ENCODE measurements around the gene TNFRSF13B. TPM values are rescaled to one million over a fixed set of nuclear protein-coding genes. Genes with fewer than 3 reads are reported as not detected.

Gene TNFRSF13B
- total RNA-seq, 2 donors from 2014 or later, result not detected

DNA sequence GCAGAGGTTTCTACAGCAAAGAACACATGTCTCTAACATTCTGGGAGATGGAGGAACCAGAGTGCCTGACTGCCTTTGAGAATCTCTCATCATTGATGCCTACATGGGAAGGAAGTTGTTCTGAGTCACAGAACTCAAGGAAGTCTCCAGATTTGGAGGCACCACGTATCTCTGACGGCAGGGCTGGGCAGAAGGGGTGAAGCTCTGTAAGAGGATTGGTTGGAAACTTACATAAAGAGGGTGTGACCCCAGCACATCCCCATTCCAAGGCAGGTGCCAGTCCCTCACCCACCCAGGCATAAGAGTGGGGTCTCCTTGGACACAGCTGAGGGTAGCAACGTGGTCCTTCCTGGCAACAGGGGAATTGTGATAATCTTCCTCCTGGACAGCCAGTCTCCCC lies 17.4 kb downstream of the TNFRSF13B start:
- Histone ChIP-seq H3K36me3 (no peaks in the 10 kb centered on the region), H3K27me3 (no peaks in the 10 kb centered on the region), H3K4me3 (no peak overlapping the region), H3K27ac (no peak overlapping the region), H3K9me3 (peaks cover 0 to 10% of the 10 kb centered on the region in 2 donors), H3K4me1 (no peaks in the 10 kb centered on the region)
- peak; percentile 23 for DNase-seq (ENCODE audit: low spot score)
- TF ChIP-seq, protein P1, sequence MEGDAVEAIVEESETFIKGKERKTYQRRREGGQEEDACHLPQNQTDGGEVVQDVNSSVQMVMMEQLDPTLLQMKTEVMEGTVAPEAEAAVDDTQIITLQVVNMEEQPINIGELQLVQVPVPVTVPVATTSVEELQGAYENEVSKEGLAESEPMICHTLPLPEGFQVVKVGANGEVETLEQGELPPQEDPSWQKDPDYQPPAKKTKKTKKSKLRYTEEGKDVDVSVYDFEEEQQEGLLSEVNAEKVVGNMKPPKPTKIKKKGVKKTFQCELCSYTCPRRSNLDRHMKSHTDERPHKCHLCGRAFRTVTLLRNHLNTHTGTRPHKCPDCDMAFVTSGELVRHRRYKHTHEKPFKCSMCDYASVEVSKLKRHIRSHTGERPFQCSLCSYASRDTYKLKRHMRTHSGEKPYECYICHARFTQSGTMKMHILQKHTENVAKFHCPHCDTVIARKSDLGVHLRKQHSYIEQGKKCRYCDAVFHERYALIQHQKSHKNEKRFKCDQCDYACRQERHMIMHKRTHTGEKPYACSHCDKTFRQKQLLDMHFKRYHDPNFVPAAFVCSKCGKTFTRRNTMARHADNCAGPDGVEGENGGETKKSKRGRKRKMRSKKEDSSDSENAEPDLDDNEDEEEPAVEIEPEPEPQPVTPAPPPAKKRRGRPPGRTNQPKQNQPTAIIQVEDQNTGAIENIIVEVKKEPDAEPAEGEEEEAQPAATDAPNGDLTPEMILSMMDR (IDR thresholded peaks at IDR 0.05), result no peak

DNA sequence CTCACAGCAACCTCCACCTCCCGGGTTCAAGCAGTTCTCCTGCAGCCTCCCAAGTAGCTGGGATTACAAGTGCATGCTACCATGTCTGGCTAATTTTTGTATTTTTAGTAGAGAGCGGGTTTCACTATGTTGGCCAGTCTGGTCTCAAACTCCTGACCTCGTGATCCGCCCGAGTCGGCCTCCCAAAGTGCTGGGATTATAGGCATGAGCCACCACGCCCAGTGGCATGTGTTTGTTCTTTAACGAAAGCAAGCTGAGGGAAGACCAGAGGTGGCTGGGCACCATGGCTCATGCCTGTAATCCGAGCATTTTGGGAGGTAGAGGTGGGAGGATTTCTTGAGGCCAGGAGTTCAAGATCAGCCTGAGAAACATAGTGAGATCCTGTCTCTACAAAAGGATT lies 18.1 kb downstream of the TNFRSF13B start:
- H3K27ac ChIP-seq, result no peak overlapping the region
- no peaks in the 10 kb centered on the region for H3K27me3 ChIP-seq
- no peaks in the 10 kb centered on the region for H3K4me1 ChIP-seq
- H3K9me3 ChIP-seq, result peaks cover 0 to 17% of the 10 kb centered on the region in 2 donors
- no peak overlapping the region for H3K4me3 ChIP-seq
- no peaks in the 10 kb centered on the region for H3K36me3 ChIP-seq
- DNase-seq (ENCODE audit: low spot score), result no peak
- TF ChIP-seq, protein P1 (IDR thresholded peaks at IDR 0.05), result no peak

DNA sequence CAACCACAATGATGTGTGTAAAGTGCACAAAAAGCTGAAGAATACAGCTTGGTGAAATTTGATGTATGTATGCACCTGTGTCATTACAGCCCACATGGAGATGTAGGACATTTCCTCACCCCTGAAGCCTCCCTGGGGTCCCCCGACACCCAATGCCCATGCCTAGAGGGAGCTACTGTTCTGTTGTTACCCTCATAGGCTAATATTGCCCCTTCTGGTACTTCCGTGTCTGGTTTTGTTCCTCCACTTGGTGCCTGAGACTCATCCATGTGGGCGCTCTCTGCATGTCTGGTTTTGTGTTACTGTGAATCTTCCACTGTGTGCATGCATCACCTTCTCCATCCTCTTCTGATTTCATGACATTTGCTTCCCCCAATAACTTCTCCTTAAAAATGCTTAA lies 18.6 kb downstream of the TNFRSF13B start:
- TF ChIP-seq, protein P1 (IDR thresholded peaks at IDR 0.05), result no peak
- no peak overlapping the region for H3K27ac ChIP-seq
- peaks cover 0 to 22% of the 10 kb centered on the region in 2 donors for H3K9me3 ChIP-seq
- H3K36me3 ChIP-seq, result no peaks in the 10 kb centered on the region
- no peak overlapping the region for H3K4me3 ChIP-seq
- DNase-seq (ENCODE audit: low spot score), result no peak
- H3K27me3 ChIP-seq, result no peaks in the 10 kb centered on the region
- H3K4me1 ChIP-seq, result no peaks in the 10 kb centered on the region

DNA sequence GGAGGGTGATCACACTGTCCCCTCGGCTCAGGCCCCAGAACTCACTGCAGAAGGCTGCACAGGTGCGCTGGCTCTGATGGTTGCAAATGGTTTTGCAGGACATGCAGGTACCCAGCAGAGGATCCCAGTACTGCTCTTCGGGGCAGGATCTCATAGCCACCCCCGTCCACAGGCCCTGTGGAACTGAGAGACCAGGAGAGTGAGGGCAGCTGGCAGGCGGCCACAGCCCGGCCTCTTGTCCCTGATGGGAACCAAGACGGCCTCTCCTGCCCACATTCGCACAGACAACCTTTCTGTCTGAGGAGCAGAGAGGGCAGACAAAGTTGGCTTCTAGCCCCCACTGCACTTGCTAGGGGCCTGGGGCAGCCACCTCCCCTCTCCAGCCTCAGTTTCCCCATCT lies 19.5 kb downstream of the TNFRSF13B start:
- no peak overlapping the region for H3K4me3 ChIP-seq
- TF ChIP-seq, protein P1 (IDR thresholded peaks at IDR 0.05), result no peak
- H3K4me1 ChIP-seq, result no peaks in the 10 kb centered on the region
- H3K27me3 ChIP-seq, result no peaks in the 10 kb centered on the region
- peaks cover 0 to 28% of the 10 kb centered on the region in 2 donors for H3K9me3 ChIP-seq
- H3K27ac ChIP-seq, result no peak overlapping the region
- H3K36me3 ChIP-seq, result no peaks in the 10 kb centered on the region
- peak; percentile 21 for DNase-seq (ENCODE audit: low spot score)

DNA sequence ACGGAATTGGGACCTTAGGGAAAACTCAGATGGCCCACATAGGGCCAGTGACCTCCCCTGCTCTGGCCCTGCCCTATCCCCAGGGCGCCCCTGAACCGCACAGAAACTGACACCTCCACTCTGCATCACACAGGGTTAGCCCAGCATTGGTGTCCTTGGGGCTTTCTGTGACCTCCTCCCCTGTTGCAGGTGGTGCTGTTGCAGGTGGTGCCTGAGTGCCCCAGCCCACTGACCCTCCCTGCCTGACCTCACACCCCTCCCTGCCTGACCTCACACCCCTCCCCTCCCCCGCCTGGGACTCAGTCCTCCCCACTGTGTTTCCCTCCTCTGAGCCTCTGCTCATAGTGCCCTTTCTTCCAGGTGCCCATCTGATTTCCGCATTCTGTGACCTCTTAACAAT lies 21.4 kb downstream of the TNFRSF13B start:
- no peaks in the 10 kb centered on the region for H3K36me3 ChIP-seq
- no peaks in the 10 kb centered on the region for H3K4me1 ChIP-seq
- peak; percentile 26 for DNase-seq (ENCODE audit: low spot score)

More for the DNA sequence above, 21.4 kb downstream of the TNFRSF13B start:
- H3K9me3 ChIP-seq, result peaks cover 0 to 22% of the 10 kb centered on the region in 2 donors
- no peaks in the 10 kb centered on the region for H3K27me3 ChIP-seq
- TF ChIP-seq, protein P1 (IDR thresholded peaks at IDR 0.05), result no peak
- no peak overlapping the region for H3K4me3 ChIP-seq
- H3K27ac ChIP-seq, result no peak overlapping the region
